DMS79 treated with DMSO at 0.1 percent for 48 hours (cell line): ENCODE data around the gene LTBP2.
A peak's percentile ranks its signal among the peaks of the same experiment; 100 is the strongest.

Experiments
- DNase-seq: peaks from one replicate; lab custom pipeline; 2025; lab: John Stamatoyannopoulos, UW

LTBP2 gene

DNA sequence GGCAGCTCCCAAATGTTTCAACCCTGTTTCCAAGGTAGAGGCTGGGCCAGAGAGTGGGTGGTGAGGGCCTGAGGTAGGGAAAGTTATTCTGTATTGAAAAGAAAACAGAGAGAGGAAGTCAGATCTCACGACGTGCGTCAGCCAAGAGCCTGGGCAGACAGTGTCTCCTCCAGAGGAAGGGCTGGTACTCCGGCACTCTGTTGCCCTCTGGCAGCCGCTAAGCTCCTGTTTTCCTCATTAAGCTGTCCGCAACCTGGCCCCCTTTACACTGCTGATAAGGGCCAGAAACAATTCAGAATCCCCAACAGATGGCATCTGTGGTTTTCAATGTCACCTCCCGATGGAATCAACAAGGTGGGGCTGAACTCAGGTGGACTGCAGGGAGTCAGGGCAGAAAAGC is 26.0 kb upstream of the LTBP2 start:
- DNase-seq: no peak

DNA sequence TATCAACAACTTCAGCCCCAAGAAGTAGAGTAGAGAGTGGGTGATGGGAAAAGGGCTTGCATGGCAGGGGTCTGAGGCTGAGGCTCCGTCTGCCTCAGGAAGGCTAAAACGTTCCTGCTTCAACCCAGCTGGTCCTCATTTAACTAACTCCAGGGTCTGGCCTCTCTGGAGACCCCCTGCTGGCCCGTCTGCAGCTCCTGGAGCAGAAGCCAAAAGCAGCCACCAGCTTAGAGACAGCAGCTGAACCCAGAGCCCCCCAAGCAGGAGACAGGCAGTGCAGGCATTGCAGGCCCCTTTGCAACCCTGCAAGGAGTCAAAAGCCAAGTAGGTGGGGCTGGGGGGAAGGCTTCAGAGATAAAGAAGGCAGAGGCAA is 25.1 kb upstream of the LTBP2 start:
- no peak for DNase-seq

DNA sequence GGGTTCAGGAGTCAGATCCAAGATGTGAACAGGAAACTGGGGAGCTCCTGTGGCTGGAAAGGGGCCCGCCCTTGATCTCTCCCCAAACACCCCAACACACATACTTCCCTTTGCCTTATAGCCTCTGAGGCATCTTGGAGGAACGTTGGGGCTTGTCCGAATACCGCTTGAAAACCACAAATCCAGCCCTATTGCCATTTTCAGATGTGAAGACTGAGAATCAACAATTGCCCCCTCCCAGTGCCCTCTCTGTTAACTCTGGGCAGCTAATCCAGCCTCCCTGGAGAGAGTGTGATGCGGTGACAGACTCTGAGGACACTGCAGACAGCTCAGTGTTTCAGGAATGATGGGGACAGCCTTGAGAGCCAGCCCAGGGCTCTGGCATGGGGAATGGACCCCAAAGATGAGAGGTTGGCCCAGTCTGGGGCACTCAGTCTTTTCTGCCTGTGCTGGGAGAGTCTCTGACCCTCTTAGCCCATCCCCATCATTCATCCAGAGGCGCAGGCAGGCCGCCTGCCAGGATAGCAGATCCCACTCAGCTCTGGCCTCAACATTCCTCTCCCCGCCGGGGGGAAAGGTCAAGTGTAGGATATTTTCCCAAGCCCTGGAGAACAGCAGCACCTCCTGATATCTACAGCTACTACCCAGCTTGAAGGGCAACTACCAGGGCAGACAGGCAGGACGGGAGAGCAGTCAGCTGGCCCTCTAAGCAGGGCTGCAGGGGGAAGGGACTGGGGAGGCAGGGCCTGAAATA is 24.6 kb upstream of the LTBP2 start:
- no peak for DNase-seq

DNA sequence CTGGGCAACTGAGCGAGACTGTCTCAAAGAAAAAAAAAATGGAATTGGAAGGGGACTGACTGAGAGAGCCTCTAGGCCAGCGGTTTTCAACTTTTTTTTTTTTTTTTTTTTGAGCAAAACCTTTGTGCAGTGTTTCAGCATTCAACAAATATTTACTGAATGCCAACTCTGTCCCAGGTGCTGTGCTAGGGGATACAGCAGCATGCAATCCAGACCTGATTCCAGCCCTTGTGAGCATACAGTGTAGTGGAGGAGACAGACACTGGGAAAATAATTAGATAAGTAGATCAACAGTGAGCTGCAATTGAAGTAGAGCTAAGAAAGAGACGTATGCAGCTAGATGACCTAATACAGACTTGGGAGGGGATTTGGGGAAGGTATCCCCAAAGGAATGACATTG is 23.8 kb upstream of the LTBP2 start:
- DNase-seq: no peak

DNA sequence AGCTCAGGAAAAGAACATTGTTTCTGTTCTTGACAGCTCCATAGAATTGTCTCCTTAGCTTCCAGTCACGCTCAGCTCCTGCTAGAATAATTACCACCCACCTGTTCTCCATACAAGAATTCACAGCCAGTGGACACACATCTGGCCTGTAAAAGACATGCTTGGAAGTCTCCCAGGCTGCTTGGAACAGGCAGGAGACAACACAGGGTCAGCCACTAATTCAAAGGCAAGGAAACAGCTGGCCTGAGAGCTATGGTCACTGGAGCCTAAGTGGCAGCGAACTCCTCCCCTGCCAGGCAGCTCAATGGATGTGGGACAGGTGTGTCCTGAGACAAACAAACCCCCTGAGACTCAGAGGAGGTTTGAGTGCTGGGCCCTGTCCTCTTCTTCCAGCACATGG is 22.9 kb upstream of the LTBP2 start:
- DNase-seq: peak; percentile 65

DNA sequence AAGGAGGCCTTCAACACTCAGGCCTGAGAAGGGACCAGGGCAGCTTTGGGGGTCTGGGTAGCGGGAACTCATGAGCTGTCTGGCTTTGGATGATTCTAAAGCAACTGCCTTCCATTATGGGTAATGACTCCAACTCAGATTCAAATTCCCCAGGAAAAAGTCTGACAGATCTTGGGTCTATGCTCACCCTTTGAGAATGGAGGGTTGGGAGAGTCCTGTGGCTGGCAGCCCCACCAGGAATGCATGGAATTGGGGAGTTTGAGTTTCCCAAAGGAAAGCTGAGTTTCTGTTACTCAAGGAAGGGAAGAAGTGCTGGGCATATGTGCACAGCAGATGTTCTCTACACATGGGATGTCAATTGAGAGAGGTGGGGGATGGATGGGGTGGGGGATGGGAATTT is 22.4 kb upstream of the LTBP2 start:
- DNase-seq: no peak

DNA sequence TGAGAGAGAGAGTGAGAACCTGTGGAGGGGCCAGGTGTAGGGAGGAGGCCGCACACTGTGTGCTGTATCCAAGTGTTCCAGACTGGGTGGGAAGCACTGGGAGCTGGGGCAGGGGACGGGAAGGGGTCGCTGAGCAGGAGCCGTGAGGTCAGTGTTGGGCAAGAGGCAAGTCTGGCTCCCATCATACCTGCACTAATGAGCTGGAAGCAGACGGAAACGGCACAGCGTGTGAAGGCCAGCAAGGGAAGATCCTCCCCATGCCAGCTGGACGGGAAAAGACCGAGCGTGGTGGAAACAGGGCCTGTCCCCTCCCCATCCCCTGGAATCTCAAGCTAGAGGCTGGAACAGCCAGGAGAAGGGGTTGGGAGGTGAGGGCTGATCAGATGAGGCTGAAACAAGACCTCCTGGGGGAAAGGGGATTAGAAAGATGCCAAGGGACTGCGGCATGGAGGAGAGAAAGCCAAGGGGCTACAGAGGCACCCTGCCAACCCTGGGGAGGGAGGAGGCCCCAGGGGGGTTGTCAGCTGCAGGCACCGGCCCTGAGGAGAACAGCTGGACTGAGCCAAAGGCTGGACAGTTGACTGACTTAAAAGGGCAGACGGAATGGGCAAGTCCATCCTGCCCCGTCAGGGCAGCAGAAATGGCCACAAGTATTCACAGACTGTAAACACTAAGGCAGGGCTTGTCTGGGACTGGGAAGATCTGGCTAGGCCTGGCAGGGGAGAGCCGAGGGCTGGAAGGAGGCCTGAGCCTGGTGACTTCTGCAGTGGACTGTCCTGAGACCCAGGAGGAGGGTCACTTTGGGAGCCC is 19.0 kb upstream of the LTBP2 start:
- no peak for DNase-seq

DNA sequence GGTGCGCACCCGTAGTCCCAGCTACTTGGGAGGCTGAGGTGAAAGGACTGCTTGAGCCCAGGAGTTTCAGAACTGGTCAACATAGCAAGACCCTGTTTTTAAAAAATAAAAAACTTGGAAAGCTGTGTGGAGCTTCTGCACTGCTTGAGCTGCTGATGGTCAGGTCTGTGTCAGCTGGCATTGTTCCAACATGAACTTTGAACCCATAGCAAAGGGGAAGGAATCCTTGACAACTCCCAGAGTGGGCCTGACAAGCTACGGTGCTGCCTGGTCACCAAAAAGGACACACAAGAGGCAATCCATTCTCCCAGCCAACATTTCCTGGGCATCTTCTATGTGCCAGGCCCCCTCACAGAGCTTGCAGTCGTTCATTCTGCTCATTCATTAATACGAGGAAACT is 16.4 kb upstream of the LTBP2 start:
- DNase-seq: no peak

DNA sequence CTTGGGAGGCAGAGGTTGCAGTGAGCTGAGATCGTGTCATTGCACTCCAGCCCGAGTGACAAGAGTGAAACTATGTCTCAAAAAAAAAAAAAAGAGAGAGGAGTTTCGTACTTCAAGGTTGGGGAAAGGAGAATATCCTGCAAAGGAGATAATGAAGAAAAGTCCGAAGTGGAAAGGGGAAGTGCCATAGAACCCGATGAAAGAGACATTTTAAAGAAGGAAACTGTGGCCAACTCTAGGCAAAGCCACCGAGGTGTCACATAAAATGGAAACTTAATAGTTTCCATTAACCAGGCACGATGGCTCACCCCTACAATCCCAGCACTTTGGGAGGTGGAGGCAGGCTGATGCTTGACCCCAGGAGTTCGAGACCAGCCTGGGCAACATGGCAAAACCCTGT is 15.0 kb upstream of the LTBP2 start:
- no peak for DNase-seq

DNA sequence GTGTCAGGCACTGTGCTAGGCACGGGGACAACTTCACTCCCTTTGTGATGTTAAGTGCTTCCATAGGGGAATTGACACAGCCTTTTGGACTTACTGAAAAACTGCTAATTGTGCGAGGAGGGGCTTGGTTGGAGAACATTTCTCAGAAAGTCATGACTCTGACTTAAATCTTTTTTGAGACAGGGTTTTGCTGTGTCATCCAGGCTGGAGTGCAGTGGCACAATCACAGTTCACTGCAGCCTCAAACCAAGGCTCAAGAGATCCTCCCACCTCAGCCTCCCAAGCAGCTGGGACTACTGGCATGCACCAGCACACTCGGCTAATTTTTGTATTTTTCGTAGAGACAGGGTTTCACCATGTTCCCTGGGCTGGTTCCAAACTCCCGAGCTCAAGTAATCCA is 10.2 kb upstream of the LTBP2 start:
- no peak for DNase-seq

DNA sequence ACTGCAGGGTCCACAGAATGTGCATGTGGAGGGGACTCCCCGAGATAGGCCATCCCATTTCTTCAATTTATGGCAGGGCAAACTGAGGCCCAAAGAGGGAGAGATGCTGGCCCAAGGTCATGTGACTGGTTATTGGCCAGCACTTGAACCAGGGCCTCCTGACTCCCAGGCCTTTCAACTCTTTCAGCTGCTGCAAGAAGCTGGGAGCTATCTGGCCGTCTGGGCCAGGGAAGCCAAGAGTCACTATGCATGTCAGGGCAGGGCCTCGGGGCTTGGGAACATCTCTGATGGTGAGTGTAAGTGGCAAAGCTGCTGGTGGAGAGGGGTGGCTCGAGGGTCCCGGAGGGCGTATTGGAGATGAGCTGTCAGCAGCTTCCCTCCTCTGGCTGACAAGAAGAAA is 9.5 kb upstream of the LTBP2 start:
- DNase-seq: no peak

DNA sequence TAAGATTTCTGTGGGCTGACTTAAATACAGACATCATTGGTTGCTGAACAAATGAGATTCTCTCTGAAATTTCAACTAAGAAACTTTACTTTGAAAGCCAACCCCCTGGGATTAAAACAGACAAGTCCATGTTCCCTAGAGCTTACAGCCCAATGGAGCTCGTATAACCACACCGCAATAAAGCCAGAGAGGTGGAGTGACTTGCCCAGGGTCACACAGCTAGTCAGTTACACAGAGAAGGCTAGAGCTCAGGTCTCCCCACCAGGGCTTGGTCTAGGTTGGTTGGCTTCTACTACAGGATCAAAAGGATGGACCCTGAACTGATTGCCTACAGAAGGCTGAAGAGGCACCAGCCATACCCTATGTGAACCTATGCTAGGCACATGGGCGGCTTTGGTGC is 8.9 kb upstream of the LTBP2 start:
- no peak for DNase-seq

DNA sequence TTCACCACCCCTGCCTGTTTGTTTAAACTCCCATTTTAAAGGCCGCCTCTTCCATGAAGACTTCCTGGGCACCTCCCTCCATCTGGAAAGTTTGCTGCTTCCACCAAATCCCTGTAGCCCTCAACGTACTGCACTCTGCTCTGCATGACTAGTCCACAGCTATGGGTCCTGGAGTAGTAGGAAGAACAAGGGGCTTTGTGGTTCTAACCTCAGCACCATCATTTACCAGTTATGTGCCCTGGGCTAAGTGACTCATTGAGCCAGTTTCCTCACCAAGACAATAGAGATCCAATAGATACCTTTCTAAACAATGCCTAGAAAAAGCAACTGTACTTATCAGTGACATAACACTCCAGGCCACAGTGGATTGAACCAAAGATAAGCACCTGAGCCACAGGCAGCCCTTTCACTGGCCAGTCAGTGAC is 8.5 kb upstream of the LTBP2 start:
- DNase-seq: no peak

DNA sequence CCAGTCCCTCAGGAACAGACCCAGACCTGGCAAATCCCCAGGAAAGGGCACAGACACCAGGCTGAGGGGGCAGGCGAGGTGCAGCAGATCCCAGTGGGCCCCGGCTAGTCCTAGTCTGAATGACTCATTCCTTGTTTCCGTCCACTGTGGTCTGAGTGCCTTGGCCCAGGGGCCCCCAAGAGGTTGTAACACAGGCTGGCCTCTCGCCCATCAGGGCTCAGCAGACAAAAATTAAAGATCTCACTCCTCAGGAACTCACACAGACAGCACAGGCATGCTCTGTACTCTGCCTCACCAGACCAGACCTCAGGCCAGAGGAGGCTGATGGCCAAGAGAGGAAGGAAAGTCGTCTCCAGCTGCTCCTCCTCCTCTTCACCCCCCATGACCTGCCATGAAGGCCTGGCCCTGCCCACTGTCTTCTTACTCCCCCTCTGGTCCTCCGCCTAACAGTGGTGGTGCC is 7.7 kb upstream of the LTBP2 start:
- DNase-seq: no peak

DNA sequence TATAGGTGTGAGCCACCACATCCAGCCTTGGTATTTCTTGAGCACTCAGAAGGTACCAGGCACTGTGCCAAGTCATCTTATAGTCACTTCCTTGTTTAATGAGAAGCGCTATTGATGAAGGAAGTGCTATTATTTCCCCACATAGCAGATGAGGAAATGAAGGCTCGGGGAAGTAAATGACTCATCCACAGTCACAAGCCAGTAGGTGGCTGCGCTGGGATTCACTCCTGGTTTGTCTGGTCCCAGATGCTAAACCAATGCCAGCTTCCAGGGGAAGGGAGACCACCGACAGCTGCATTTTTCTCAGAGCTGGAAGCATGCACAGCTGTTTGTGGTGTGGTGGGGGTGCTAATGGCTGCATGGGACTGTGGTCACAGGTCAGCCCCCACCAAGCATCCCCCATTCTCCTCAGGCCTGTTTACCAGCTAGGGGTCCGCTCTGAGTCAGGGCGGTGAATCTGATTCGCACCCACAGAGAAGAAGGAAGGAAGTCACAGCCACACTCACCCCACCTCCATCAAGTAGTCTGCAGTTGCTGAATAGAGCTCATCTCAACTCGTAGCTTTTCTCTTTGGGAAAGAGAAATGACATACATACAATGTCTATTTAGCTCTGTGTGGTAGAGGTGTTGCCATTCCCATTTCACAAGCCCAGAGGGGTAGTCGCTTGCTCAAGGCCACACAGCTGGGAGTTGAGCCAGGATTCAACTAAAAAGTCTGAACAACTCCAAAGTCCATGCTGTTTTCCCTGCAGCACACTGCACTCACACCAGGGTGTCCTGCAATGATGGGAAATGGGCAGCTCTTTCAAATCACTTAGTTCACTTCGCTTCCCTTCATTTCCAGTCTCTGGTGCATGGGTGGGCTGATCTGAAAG is 6.3 kb upstream of the LTBP2 start:
- no peak for DNase-seq

DNA sequence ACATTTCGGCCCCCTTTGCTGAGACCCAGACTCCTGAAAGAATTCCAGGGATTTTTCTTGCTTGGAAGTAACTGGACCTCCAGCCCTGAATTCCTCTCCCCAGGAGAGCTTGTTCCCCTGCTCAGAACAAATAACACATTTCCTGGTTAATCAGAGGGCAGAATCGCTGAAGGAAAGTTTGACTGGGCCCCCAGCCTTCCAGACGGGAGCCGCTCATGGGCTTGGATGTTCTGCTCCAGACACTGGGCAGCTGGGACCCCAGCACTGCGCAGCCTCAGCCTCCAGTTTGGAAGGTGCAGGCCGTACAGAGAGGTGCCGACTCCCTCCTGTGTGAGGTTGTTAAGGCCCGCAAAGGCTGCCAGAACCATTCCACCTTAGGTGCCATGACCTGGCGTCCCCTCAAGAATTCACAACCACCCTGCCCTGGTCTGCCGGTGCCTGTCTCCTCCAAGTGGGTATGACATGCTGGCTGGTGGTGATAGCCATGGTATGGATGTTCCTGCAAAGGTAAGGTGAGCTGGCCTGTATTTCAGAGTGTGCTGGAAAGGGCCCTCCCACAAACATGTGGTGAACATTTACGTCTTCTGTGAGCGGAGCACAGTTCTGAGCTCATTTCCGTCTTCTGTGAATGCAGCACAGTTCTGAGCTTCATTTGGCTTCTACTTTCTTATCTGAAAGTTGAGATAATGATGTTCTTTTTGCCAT is 5.1 kb upstream of the LTBP2 start:
- no peak for DNase-seq

DNA sequence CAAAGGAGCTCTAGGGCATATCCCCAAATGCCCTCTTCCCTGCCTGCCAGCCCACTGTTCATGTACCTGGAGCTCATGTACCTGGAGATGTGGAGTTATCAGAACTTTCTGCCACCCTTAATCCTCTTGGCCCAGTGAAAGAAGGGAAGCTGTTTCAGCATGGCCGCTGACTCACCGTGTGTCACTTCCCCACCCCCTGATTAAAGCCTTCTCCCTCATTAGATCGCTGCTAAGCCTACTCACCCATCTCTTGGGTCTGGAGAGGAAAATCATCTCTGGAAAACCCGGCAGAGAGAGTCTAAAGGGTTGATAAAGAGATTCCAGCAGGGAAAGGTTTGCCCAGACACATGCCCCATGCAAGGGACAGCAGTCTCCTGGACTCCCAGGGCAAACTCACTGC is 4.5 kb upstream of the LTBP2 start:
- no peak for DNase-seq

DNA sequence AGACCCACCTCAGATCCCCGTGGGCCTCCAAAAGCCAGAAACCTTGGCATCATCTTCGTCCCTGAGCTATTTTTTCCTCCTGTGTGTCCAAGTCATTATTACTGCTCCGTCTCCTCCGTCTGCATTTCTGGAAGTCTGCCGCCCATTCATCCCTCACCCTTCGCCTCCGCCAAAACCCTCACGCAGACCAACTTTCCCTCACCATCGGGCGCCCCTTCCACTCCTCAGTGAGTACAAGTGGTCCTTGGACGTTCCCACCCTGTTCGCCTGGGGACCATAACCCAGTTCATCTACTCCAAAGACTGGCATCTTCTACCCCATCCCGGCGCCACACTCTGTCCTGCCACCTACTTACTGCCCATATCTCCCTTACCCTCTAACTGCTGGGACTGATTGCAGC is 3.7 kb upstream of the LTBP2 start:
- no peak for DNase-seq

DNA sequence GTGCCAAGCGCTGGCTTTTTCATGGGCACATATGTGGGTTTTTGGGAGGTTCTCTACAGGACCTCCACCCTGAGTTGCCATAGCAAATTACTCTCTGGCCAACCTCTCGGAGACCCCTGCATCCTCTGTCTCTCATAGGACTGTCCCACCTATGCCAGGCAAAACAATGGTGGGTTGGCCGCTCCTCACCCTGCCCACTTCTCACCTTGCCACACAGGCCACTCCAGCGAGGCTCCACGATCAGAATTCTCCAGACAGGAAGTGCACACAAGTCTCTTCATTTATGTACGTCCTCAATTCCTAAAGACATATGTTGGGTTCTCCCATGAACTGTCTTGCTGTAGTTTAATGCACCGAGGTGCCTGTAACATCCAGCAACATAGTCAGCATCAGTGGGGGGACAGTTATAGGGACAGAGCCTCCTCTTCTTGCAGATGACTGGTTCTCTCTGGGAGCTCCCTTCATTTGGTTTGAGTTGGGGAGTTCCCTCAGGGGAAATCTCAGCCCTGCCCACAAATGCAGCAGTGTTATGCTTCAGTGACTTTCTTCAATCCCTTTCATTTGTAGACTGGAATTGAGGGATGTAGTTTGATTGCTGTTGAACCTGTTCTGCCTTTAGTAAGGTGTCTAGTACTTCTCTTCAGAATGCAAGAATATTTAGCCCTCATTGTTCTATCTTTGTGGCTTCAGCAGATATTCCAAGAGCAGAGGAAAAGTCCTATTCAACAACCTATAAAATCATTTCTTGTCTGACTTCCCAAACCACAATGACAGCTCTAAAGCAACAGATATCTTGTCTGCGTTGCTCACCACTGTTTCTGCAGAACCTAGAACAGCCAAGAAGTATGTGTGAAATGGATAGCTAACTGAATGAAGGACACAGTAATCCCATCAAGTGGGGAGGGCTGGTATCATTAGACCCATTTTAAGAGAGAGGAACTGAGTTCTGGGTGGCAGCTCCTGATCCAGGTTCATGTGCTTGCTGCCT is 2.8 kb upstream of the LTBP2 start:
- DNase-seq: peak; percentile 63

DNA sequence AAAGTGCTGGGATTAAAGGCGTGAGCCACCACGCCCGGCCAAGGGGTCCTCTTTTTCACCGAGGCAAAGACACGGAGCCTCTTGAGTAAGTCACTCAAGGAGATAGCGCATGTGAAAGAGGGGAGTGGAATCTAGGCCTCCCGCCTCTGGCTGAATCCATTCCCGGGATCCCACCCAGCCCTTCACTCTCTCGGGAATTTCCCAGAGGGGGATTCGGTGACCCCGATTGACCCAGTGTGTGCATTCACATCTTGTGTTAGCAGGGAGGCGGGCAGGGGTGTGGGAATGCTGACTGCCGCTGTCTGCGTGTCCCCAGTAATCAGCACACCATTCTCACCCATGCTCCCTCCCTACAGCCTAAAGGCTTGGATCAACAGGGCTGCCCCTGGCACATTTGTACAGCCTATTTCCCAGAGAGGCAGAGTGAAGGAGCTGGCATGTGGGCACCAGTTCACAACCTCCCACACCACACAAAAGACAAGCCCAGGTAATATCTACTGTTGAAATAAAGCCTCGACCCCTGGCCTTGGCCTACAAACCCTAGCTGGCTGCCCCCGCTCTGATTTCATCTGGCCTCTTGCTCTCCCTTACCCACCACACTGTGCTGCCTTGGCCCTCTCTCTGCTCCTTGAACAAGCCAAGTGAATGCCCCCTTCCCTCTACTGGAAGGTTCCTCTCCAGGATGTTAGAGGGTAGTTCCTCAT is 1.3 kb upstream of the LTBP2 start:
- DNase-seq: no peak
